ENCODE data around the gene SEC14L6. TPM values are rescaled to one million over a fixed set of nuclear protein-coding genes. Genes with fewer than 3 reads are reported as not detected.
"Not testable (repeated sequence)": the region's sequence is repeated elsewhere in the genome, so short reads cannot be mapped to it uniquely, and the experiment has no call there.

SEC14L6 gene
- polyA plus RNA-seq, 1 experiment, result 0.09 TPM

- ChIA-PET CTCF (interaction anchor here (0.8 to 1.4 kb wide), 2 partner anchors 8 to 81 kb away, joined by 3 read pairs; partner anchors contain the start of gene SLC35E4), POLR2A (no interaction called here)
- Histone ChIP-seq H3K4me3 (ENCODE audit: low read depth, low read length) (no peak overlapping the region), H3K27me3 (ENCODE audit: control insufficient read depth, insufficient read depth, low read length) (peaks cover 5% of the 10 kb centered on the region; the same call in 1 of the 2 replicates), H3K36me3 (ENCODE audit: control insufficient read depth, insufficient read depth, low read length) (no peaks in the 10 kb centered on the region)
- TF ChIP-seq CTCF (IDR thresholded peaks at IDR 0.05; ENCODE audit: insufficient read depth, low read depth, low read length), result no peak
- no peak for DNase-seq (ENCODE audit: low read depth)
These were observed 9.0 kb upstream of the SEC14L6 start for GRCh38 chr22:30555282-30556210.

GRCh38 chr22:30553971-30554370, 7.4 kb upstream of the SEC14L6 start:
- POLR2A ChIA-PET, result no interaction called here
- Histone ChIP-seq H3K36me3 (ENCODE audit: control insufficient read depth, insufficient read depth, low read length) (no peaks in the 10 kb centered on the region), H3K4me3 (ENCODE audit: low read depth, low read length) (no peak overlapping the region), H3K27me3 (ENCODE audit: control insufficient read depth, insufficient read depth, low read length) (peaks cover 10% of the 10 kb centered on the region)
- no peak for TF ChIP-seq CTCF (IDR thresholded peaks at IDR 0.05; ENCODE audit: insufficient read depth, low read depth, low read length)
- no peak for DNase-seq (ENCODE audit: low read depth)
- CTCF ChIA-PET, result no interaction called here

GRCh38 chr22:30552719-30553118, 6.2 kb upstream of the SEC14L6 start:
- CTCF ChIA-PET, result no interaction called here
- H3K27me3 ChIP-seq (ENCODE audit: control insufficient read depth, insufficient read depth, low read length), result peaks cover 11% of the 10 kb centered on the region
- POLR2A ChIA-PET, result no interaction called here

GRCh38 chr22:30551813-30552212, 5.3 kb upstream of the SEC14L6 start:
- H3K4me3 ChIP-seq (ENCODE audit: low read depth, low read length); DNase-seq (ENCODE audit: low read depth); H3K36me3 ChIP-seq (ENCODE audit: control insufficient read depth, insufficient read depth, low read length); CTCF ChIA-PET; POLR2A ChIA-PET: not testable (repeated sequence)
- H3K27me3 ChIP-seq (ENCODE audit: control insufficient read depth, insufficient read depth, low read length), result peaks cover 15% of the 10 kb centered on the region

More at GRCh38 chr22:30552719-30553118, 6.2 kb upstream of the SEC14L6 start:
- Histone ChIP-seq H3K4me3 (ENCODE audit: low read depth, low read length) (no peak overlapping the region), H3K36me3 (ENCODE audit: control insufficient read depth, insufficient read depth, low read length) (no peaks in the 10 kb centered on the region)
- TF ChIP-seq CTCF (IDR thresholded peaks at IDR 0.05; ENCODE audit: insufficient read depth, low read depth, low read length), result no peak
- no peak for DNase-seq (ENCODE audit: low read depth)

GRCh38 chr22:30547188-30547587, 647 bp upstream of the SEC14L6 start:
- peaks cover 20% of the 10 kb centered on the region for H3K27me3 ChIP-seq (ENCODE audit: control insufficient read depth, insufficient read depth, low read length)
- no peak for DNase-seq (ENCODE audit: low read depth)
- no peaks in the 10 kb centered on the region for H3K36me3 ChIP-seq (ENCODE audit: control insufficient read depth, insufficient read depth, low read length)
- no peak overlapping the region for H3K4me3 ChIP-seq (ENCODE audit: low read depth, low read length)
- no peak for TF ChIP-seq CTCF (IDR thresholded peaks at IDR 0.05; ENCODE audit: insufficient read depth, low read depth, low read length)
- ChIA-PET CTCF (interaction anchor here (0.7 to 1.2 kb wide), 2 partner anchors 9 to 15 kb away, joined by 3 read pairs; no protein-coding TSS in a partner anchor), POLR2A (no interaction called here)

Measured in BJ (cell line).